OCI-LY3 (cell line): Measurements from ENCODE around the gene SPINK14.

ENCODE experiments used
- H2AFZ ChIP-seq: fragments of 200-600, 300-600 bp; shearing (Covaris generic); 2 replicates; pipeline ENCODE4 v1.6.0; 2014; ENCODE audit warnings: antibody characterized with exemption, low read depth, low read length
- H3K27ac ChIP-seq: fragments of 200-600, 300-600 bp; sonication (generic); 2 replicates; pipeline ENCODE4 v1.5.1; 2014; ENCODE audit warnings: mild to moderate bottlenecking, low read length, moderate library complexity, mixed read lengths
- H3K27me3 ChIP-seq: fragments of 200-600, 300-600 bp; sonication (generic); 2 replicates; pipeline ENCODE4 v1.6.1; 2014; ENCODE audit warnings: low read depth, low read length, mixed read lengths
- H3K36me3 ChIP-seq: fragments of 200-600, 300-600 bp; sonication (generic); replicated peaks from 2 replicates; pipeline ENCODE3; 2014; ENCODE audit warnings: low read depth, low read length, mixed read lengths
- H3K4me1 ChIP-seq: fragments of 300-600, 200-600 bp; sonication (generic); 2 replicates; pipeline ENCODE4 v1.6.1; 2014; ENCODE audit warnings: low read length, mixed read lengths
- H3K4me2 ChIP-seq: fragments of 200-600, 300-600 bp; sonication (generic); 2 replicates; pipeline ENCODE4 v1.6.1; 2014; ENCODE audit warnings: low read length, mixed read lengths
- H3K4me3 ChIP-seq: fragments of 300-600, 200-600 bp; sonication (generic); 2 replicates; pipeline ENCODE4 v1.5.1; 2014; ENCODE audit warnings: antibody characterized with exemption, mild to moderate bottlenecking, low read length, moderate library complexity
- H3K79me2 ChIP-seq: fragments of 300-600, 200-600 bp; shearing (Covaris generic); 2 replicates; pipeline ENCODE4 v1.6.1; 2014; ENCODE audit warnings: mild to moderate bottlenecking, low read length, mixed read lengths
- H3K9ac ChIP-seq: fragments of 300-600, 200-600 bp; shearing (Covaris generic); 2 replicates; pipeline ENCODE4 v1.6.0; 2014; ENCODE audit warnings: mild to moderate bottlenecking, low read length, moderate library complexity
- H3K9me3 ChIP-seq: fragments of 200-600, 300-600 bp; shearing (Covaris generic); 2 replicates; pipeline ENCODE4 v1.6.1; 2014; ENCODE audit warnings: low read length, mixed read lengths; ENCODE audit not compliant: insufficient read depth
- H4K20me1 ChIP-seq: fragments of 200-600, 300-600 bp; sonication (generic); 2 replicates; pipeline ENCODE4 v1.6.1; 2016; ENCODE audit warnings: low read length, mixed read lengths; ENCODE audit not compliant: insufficient read depth
- CTCF ChIP-seq: fragments of 200-600, 300-600 bp; sonication (generic); IDR thresholded peaks from 2 replicates; pipeline ENCODE4 v1.5.1; 2014; ENCODE audit warnings: antibody characterized with exemption, low read length, low read depth
- EZH2phosphoT487 ChIP-seq: fragments of 200-600 bp; shearing (Covaris generic); IDR thresholded peaks from 2 replicates; pipeline ENCODE4 v1.6.1; 2018; ENCODE audit warnings: antibody characterized with exemption, mixed run types, low read depth

Gene SPINK14

GRCh38 chr5:148140846-148141245, 27.5 kb upstream of the SPINK14 start:
- no peak overlapping the region for H2AFZ ChIP-seq
- H3K27ac ChIP-seq = no peak overlapping the region
- no peaks in the 10 kb centered on the region for H4K20me1 ChIP-seq
- no peaks in the 10 kb centered on the region for H3K79me2 ChIP-seq
- no peak overlapping the region for H3K4me2 ChIP-seq
- H3K9ac ChIP-seq = no peak overlapping the region
- H3K4me1 ChIP-seq = no peaks in the 10 kb centered on the region
- H3K4me3 ChIP-seq = no peak overlapping the region
- no peaks in the 10 kb centered on the region for H3K36me3 ChIP-seq
- no peaks in the 10 kb centered on the region for H3K27me3 ChIP-seq
- no peak for TF ChIP-seq EZH2phosphoT487
- no peaks in the 10 kb centered on the region for H3K9me3 ChIP-seq

GRCh38 chr5:148141645-148142044, 26.7 kb upstream of the SPINK14 start:
- no peaks in the 10 kb centered on the region for H3K4me1 ChIP-seq
- no peaks in the 10 kb centered on the region for H3K36me3 ChIP-seq
- no peak for TF ChIP-seq EZH2phosphoT487
- no peak for TF ChIP-seq CTCF
- no peaks in the 10 kb centered on the region for H3K9me3 ChIP-seq
- H3K4me3 ChIP-seq = no peak overlapping the region
- H3K27ac ChIP-seq = no peak overlapping the region
- H3K4me2 ChIP-seq = no peak overlapping the region
- no peaks in the 10 kb centered on the region for H3K79me2 ChIP-seq
- H2AFZ ChIP-seq = no peak overlapping the region
- H4K20me1 ChIP-seq = no peaks in the 10 kb centered on the region
- no peak overlapping the region for H3K9ac ChIP-seq
- no peaks in the 10 kb centered on the region for H3K27me3 ChIP-seq

DNA sequence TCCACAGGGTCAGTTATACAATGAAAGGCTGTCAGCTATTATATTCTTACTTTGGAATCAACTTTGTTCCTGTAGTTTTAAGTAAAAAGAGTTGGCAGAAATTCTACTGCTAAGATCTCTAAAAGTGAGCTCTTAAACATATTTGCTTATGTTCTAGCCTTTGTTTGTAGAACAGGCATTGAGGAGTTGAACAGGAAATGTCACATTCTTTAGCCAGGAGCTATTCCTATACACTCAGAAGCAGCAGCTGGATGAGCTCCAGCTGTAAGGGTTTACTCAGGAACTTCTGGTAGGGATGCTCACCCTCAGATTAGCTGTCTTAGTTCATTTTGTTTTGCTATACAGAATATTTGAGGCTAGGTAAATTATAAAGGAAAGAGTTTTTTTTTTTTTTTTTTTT, 22.4 kb upstream of the SPINK14 start:
- H3K4me1 ChIP-seq = no peaks in the 10 kb centered on the region
- no peaks in the 10 kb centered on the region for H3K79me2 ChIP-seq
- H3K27me3 ChIP-seq = no peaks in the 10 kb centered on the region
- H2AFZ ChIP-seq = no peak overlapping the region
- no peak overlapping the region for H3K4me3 ChIP-seq
- no peaks in the 10 kb centered on the region for H4K20me1 ChIP-seq
- no peaks in the 10 kb centered on the region for H3K9me3 ChIP-seq
- no peak overlapping the region for H3K4me2 ChIP-seq
- H3K9ac ChIP-seq = no peak overlapping the region
- no peaks in the 10 kb centered on the region for H3K36me3 ChIP-seq
- H3K27ac ChIP-seq = no peak overlapping the region
- TF ChIP-seq CTCF (no peak), EZH2phosphoT487 (no peak)

DNA sequence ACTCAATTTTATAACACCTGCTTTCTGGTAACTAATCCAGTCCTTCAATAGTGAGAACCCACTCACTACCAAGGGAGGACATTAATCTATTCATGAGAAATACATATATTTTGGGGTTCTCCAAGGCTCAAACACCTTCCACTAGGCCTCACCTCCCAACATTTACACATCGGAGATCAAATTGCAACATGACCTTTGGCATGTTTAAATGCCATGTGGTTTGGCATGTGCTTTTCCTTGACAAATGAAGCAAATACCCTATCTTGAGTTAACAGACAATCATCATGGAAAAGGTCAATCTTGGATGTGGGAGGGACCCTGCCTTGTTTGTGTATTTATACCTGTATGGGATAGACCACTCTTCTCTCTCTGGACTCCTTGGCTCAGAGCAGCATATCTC, 21.9 kb upstream of the SPINK14 start:
- Histone ChIP-seq H3K27ac (no peak overlapping the region), H3K4me3 (no peak overlapping the region), H2AFZ (no peak overlapping the region), H3K4me2 (no peak overlapping the region), H3K9me3 (no peaks in the 10 kb centered on the region), H3K9ac (no peak overlapping the region), H3K79me2 (no peaks in the 10 kb centered on the region), H3K27me3 (no peaks in the 10 kb centered on the region), H3K4me1 (no peaks in the 10 kb centered on the region), H4K20me1 (no peaks in the 10 kb centered on the region), H3K36me3 (no peaks in the 10 kb centered on the region)
- TF ChIP-seq EZH2phosphoT487 = no peak
- TF ChIP-seq CTCF = no peak

GRCh38 chr5:148147415-148147814, 20.9 kb upstream of the SPINK14 start:
- Histone ChIP-seq H3K36me3 (no peaks in the 10 kb centered on the region), H2AFZ (no peak overlapping the region), H3K9me3 (no peaks in the 10 kb centered on the region), H3K79me2 (no peaks in the 10 kb centered on the region), H3K4me2 (no peak overlapping the region), H4K20me1 (no peaks in the 10 kb centered on the region), H3K4me1 (no peaks in the 10 kb centered on the region), H3K9ac (no peak overlapping the region), H3K4me3 (no peak overlapping the region), H3K27ac (no peak overlapping the region), H3K27me3 (no peaks in the 10 kb centered on the region)
- TF ChIP-seq CTCF (no peak), EZH2phosphoT487 (no peak)
